Keratinocyte (primary cell): Measurements from ENCODE around the gene SMIM22. TPM values are rescaled to one million over a fixed set of nuclear protein-coding genes. Genes with fewer than 3 reads are reported as not detected.

ENCODE experiments used
- DNase-seq: peaks from one replicate; pipeline ENCODE4 v3.0.0-alpha.2; 2011; ENCODE audit warnings: low read depth, missing footprints, low spot score
- FAIRE-seq: peaks from 2 replicates; lab custom pipeline; 2011; peaks lifted over from hg19 to GRCh38; lab: Jason Lieb, UNC
- H2AFZ ChIP-seq: 2 replicates; pipeline ENCODE4 v1.6.0; 2012; ENCODE audit warnings: low read length, control low read depth, inconsistent platforms; ENCODE audit not compliant: control insufficient read depth
- H3K27ac ChIP-seq: 2 replicates; pipeline ENCODE4 v1.5.1; 2011; ENCODE audit warnings: low read length; ENCODE audit not compliant: control insufficient read depth, insufficient read depth
- H3K27me3 ChIP-seq: 3 replicates; pipeline ENCODE4 v1.6.0; 2011; ENCODE audit warnings: low read length; ENCODE audit not compliant: control insufficient read depth, insufficient read depth; ENCODE audit errors: extremely low read depth
- H3K36me3 ChIP-seq, 2 experiments: 2 replicates in 1 of 2; 3 replicates in 1 of 2; pipeline ENCODE4 v1.5.1; 2011; ENCODE audit warnings: low read length in 2 of 2, mild to moderate bottlenecking in 1 of 2; ENCODE audit not compliant: control insufficient read depth in 2 of 2, insufficient read depth in 2 of 2; ENCODE audit errors: extremely low read depth in 1 of 2
- H3K4me1 ChIP-seq: 3 replicates; pipeline ENCODE4 v1.5.1; 2011; ENCODE audit warnings: low read length; ENCODE audit not compliant: control insufficient read depth, insufficient read depth; ENCODE audit errors: extremely low read depth
- H3K4me2 ChIP-seq: 3 replicates; pipeline ENCODE4 v1.6.0; 2011; ENCODE audit warnings: low read depth, low read length; ENCODE audit not compliant: control insufficient read depth, insufficient read depth; ENCODE audit errors: extremely low read depth
- H3K4me3 ChIP-seq, 3 experiments: fragments of 200-600 bp in 1 of 3; sonication (generic) in 1 of 3; 2 replicates in 2 of 3; 3 replicates in 1 of 3; pipeline ENCODE4 v1.5.1; 2011 to 2016; ENCODE audit warnings: low read length in 3 of 3, mild to moderate bottlenecking in 3 of 3, control low read depth in 2 of 3, inconsistent platforms in 1 of 3, low read depth in 1 of 3, mixed read lengths in 1 of 3, mixed run types in 1 of 3, moderate library complexity in 1 of 3; ENCODE audit not compliant: control insufficient read depth in 2 of 3, insufficient read depth in 2 of 3; ENCODE audit errors: extremely low read depth in 1 of 3
- H3K79me2 ChIP-seq: 2 replicates; pipeline ENCODE4 v1.6.0; 2012; ENCODE audit warnings: low read length; ENCODE audit not compliant: control insufficient read depth, insufficient read depth
- H3K9ac ChIP-seq: 3 replicates; pipeline ENCODE4 v1.6.0; 2011; ENCODE audit warnings: low read length; ENCODE audit not compliant: control insufficient read depth, insufficient read depth; ENCODE audit errors: extremely low read depth
- H3K9me1 ChIP-seq: 3 replicates; pipeline ENCODE4 v1.6.0; 2011; ENCODE audit warnings: low read length; ENCODE audit not compliant: control insufficient read depth, insufficient read depth; ENCODE audit errors: extremely low read depth
- H3K9me3 ChIP-seq: 2 replicates; pipeline ENCODE4 v1.5.1; 2012; ENCODE audit warnings: low read depth, low read length; ENCODE audit not compliant: control insufficient read depth
- H4K20me1 ChIP-seq: 3 replicates; pipeline ENCODE4 v1.6.0; 2011; ENCODE audit warnings: low read length; ENCODE audit not compliant: control insufficient read depth, insufficient read depth; ENCODE audit errors: extremely low read depth
- EZH2 ChIP-seq: IDR thresholded peaks from one replicate; pipeline ENCODE4 v1.6.1; 2012; ENCODE audit warnings: inconsistent platforms, mild to moderate bottlenecking, low read length, moderate library complexity
- dilution Hi-C: fragments of 300-500 bp; cut with MboI; formaldehyde crosslinking; loops from one replicate; pipeline ENCODE4 v1.7.0; 2020; ENCODE audit warnings: low sequenced_read_pairs; ENCODE audit not compliant: extremely low pct_ligation_motif_present
- polyA plus RNA-seq, 5 experiments: library from polyadenylated mRNA; depleted of rRNA in 3 of 5; stranded (reverse) in 3 of 5; stranded (forward) in 1 of 5; unstranded in 1 of 5; fragments of >200 nt; gene quantifications; 1 replicate in 1 of 5; 2 replicates in 3 of 5; 3 replicates in 1 of 5; pipeline versions ENCODE4 v1.2.1 to v1.2.3, GENCODE V29; 2011 to 2012; ENCODE audit warnings: missing spikeins in 2 of 5, low read depth in 1 of 5, low replicate concordance in 1 of 5
- TF ChIP-seq, protein P1 (sequence below), 3 experiments: IDR thresholded peaks in 1 of 3; conservative IDR thresholded peaks in 1 of 3; optimal IDR thresholded peaks in 1 of 3; 2 replicates in 2 of 3; 3 replicates in 1 of 3; pipeline versions ENCODE3 to v1.5.1; 2011; ENCODE audit warnings: low read length in 3 of 3, mild to moderate bottlenecking in 3 of 3, moderate library complexity in 2 of 3, control low read depth in 1 of 3, inconsistent platforms in 1 of 3; ENCODE audit not compliant: insufficient read depth in 2 of 3; ENCODE audit errors: extremely low read depth in 1 of 3

The SMIM22 gene
- polyA plus RNA-seq, 1 donor (not counting 4 experiments of a cell fraction or from before 2014, with no cell fraction given): 10.6 TPM

DNA sequence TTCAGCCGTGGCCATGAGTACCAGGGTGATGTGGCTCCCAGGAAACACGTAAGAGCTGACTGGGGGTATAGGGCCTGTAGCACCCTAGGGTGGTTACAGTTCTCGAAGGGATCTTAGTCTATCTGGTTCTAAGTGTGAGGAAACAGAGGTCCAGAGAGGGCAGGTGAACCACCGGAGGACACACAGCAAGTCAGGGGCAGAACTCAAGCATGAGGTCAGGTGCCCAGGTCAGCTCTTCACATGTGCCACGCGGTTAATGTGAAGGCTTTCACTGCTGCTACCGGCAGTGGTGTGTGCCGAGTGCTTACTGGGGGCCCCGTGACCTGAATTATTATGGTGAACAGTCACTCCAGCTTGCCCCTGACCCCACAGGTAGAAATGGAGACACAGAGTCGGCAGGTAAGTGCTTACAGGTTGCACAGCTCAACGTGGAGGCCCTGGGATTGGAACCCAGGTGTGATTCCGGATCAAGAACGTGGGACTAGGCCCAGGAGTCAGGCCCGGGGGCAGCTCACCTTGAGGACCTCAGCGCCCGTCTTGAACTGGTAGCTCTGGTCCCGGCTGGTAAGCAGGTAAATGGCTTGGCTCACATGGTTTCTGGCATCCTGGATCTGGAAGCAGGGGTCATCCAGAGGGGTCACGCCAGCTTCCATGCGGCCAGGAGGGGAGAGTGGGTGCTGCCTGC is 4.1 kb downstream of the SMIM22 start:
- Histone ChIP-seq H3K4me2 (no peak overlapping the region), H3K9me3 (no peaks in the 10 kb centered on the region), H3K36me3 (peaks cover 0 to 9% of the 10 kb centered on the region in 2 experiments), H3K9ac (no peak overlapping the region), H3K79me2 (no peaks in the 10 kb centered on the region), H3K27me3 (no peaks in the 10 kb centered on the region), H2AFZ (no peak overlapping the region), H4K20me1 (no peaks in the 10 kb centered on the region), H3K9me1 (no peaks in the 10 kb centered on the region), H3K27ac (no peak overlapping the region), H3K4me3 (no peak overlapping the region), H3K4me1 (peaks cover 25% of the 10 kb centered on the region)
- dilution Hi-C loops: no loop called here
- FAIRE-seq (no peak), DNase-seq (no peak)
- TF ChIP-seq EZH2: no peak

DNA sequence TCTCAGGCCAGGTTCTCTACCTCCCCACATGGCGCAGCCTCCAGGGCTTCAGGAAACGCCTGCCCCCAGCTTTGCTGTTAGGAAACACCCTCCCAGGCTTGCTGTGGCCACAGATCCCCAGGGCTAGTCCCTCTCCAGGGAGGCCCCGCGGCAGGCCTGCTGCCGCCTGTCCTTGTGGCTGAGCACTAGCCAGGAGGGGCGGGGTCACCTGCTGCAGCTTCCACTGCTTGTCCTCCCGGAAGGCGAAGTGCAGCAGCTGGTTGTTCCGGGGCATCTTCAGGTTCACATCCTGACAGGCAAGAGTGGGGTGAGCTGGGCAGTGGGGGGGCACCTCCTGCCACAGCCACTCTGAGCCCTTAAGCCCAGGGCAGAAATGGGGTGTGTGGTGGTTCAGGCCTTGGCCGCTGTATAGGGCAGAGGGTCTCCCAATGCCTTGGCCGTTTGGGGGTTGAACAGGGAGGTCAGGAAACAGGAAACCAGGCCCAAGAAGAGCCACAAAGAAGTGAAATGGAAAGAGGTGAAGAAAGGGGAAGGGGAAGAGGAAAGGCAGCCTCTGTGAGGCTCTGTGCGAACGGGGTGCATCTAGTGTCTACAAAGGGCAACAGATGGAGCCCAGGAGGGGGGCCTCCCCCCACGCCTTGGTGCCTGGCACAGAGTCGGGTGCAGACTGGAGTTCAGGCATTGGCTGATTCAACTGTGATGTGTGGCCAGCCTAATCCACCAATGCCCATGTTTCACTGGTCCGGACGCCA is 5.3 kb downstream of the SMIM22 start:
- Histone ChIP-seq H3K9ac (no peak overlapping the region), H2AFZ (peak overlapping the region; percentile 19), H3K9me1 (no peaks in the 10 kb centered on the region), H3K27ac (no peak overlapping the region), H3K4me2 (peak overlapping the region; percentile 16), H4K20me1 (no peaks in the 10 kb centered on the region), H3K9me3 (no peaks in the 10 kb centered on the region), H3K4me3 (no peak overlapping the region), H3K36me3 (peaks cover 3 to 12% of the 10 kb centered on the region in 2 experiments), H3K27me3 (no peaks in the 10 kb centered on the region), H3K4me1 (peaks cover 25% of the 10 kb centered on the region), H3K79me2 (no peaks in the 10 kb centered on the region)
- dilution Hi-C loops: no loop called here
- DNase-seq (no peak), FAIRE-seq (peak; percentile 61)
- TF ChIP-seq, protein P1, sequence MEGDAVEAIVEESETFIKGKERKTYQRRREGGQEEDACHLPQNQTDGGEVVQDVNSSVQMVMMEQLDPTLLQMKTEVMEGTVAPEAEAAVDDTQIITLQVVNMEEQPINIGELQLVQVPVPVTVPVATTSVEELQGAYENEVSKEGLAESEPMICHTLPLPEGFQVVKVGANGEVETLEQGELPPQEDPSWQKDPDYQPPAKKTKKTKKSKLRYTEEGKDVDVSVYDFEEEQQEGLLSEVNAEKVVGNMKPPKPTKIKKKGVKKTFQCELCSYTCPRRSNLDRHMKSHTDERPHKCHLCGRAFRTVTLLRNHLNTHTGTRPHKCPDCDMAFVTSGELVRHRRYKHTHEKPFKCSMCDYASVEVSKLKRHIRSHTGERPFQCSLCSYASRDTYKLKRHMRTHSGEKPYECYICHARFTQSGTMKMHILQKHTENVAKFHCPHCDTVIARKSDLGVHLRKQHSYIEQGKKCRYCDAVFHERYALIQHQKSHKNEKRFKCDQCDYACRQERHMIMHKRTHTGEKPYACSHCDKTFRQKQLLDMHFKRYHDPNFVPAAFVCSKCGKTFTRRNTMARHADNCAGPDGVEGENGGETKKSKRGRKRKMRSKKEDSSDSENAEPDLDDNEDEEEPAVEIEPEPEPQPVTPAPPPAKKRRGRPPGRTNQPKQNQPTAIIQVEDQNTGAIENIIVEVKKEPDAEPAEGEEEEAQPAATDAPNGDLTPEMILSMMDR (optimal IDR thresholded peaks at IDR 0.05 in 1 of 3, IDR thresholded peaks at IDR 0.05 in 1 of 3, conservative IDR thresholded peaks at IDR 0.05 in 1 of 3; ENCODE audit: extremely low read depth in 1 of 3, insufficient read depth in 2 of 3, low read length in 3 of 3): no peak
- no peak for TF ChIP-seq EZH2
